NB4 (cell line): ENCODE results near the gene AMZ1.
"Not testable (repeated sequence)": the region's sequence is repeated elsewhere in the genome, so short reads cannot be mapped to it uniquely, and the experiment has no call there.

Experiments used
- DNase-seq: peaks from one replicate; pipeline ENCODE4 v3.0.0; 2010; ENCODE audit warnings: low read depth
- H3K4me3 ChIP-seq: one replicate; pipeline ENCODE4 v1.5.1; 2011; ENCODE audit warnings: mild to moderate bottlenecking, low read depth, low read length, moderate library complexity
- CTCF ChIP-seq: IDR thresholded peaks from one replicate; pipeline ENCODE4 v1.5.1; 2012; ENCODE audit warnings: low read depth, low read length
- MAX ChIP-seq: IDR thresholded peaks from 2 replicates; pipeline ENCODE4 v1.6.1; 2011; ENCODE audit warnings: low read depth, low read length
- MYC ChIP-seq: IDR thresholded peaks from 2 replicates; pipeline ENCODE4 v1.6.1; 2011; ENCODE audit warnings: low read depth, low read length
- POLR2A ChIP-seq: IDR thresholded peaks from 2 replicates; pipeline ENCODE4 v1.6.1; 2011; ENCODE audit warnings: mild to moderate bottlenecking; ENCODE audit not compliant: insufficient read length; ENCODE audit errors: extremely low read depth

The AMZ1 gene

GRCh38 chr7:2665359-2665791 lies 22.6 kb upstream of the AMZ1 start:
- TF ChIP-seq CTCF = no peak
- TF ChIP-seq MAX = no peak
- TF ChIP-seq POLR2A = no peak
- TF ChIP-seq MYC = no peak
- no peak for DNase-seq
- H3K4me3 ChIP-seq = no peak overlapping the region

GRCh38 chr7:2666155-2666554 lies 21.8 kb upstream of the AMZ1 start:
- no peak for DNase-seq
- TF ChIP-seq MYC (no peak), POLR2A (no peak), CTCF (no peak), MAX (no peak)
- H3K4me3 ChIP-seq = no peak overlapping the region

GRCh38 chr7:2666588-2667250 lies 21.3 kb upstream of the AMZ1 start:
- DNase-seq = no peak
- no peak overlapping the region for H3K4me3 ChIP-seq
- TF ChIP-seq MYC (no peak), MAX (no peak), CTCF (no peak), POLR2A (no peak)

GRCh38 chr7:2667843-2668242 lies 20.2 kb upstream of the AMZ1 start:
- no peak for DNase-seq
- no peak for TF ChIP-seq POLR2A
- no peak for TF ChIP-seq MAX
- TF ChIP-seq CTCF = no peak
- no peak for TF ChIP-seq MYC
- H3K4me3 ChIP-seq = no peak overlapping the region

- TF ChIP-seq MYC = no peak
- no peak for DNase-seq
- no peak overlapping the region for H3K4me3 ChIP-seq
Measured at GRCh38 chr7:2668401-2668800, 19.6 kb upstream of the AMZ1 start.

- TF ChIP-seq MYC (no peak), POLR2A (no peak)
- H3K4me3 ChIP-seq = no peak overlapping the region
- DNase-seq = no peak
Measured at GRCh38 chr7:2670171-2670570, 17.8 kb upstream of the AMZ1 start.

- no peak overlapping the region for H3K4me3 ChIP-seq
- TF ChIP-seq POLR2A (no peak), CTCF (peak; percentile 97), MYC (no peak), MAX (peak; percentile 49)
- DNase-seq = peak; percentile 83
Measured at GRCh38 chr7:2670720-2671391, 17.1 kb upstream of the AMZ1 start.

- H3K4me3 ChIP-seq, DNase-seq: not testable (repeated sequence)
Measured at GRCh38 chr7:2673214-2673613, 14.8 kb upstream of the AMZ1 start.
